A673 (cell line): Measurements from ENCODE around the gene TRAF1.

Experiments
- EZH2 ChIP-seq: fragments of 200-600 bp; sonication (generic); IDR thresholded peaks from 2 replicates; pipeline ENCODE4 v1.6.1; 2017; ENCODE audit warnings: borderline replicate concordance, low read depth, mild to moderate bottlenecking, mixed read lengths, antibody characterized with exemption, low read length; ENCODE audit not compliant: poor library complexity, severe bottlenecking
- TF ChIP-seq, protein P1 (sequence below): fragments of 300-800, 200-600 bp; sonication (generic); conservative IDR thresholded peaks from 2 replicates; pipeline ENCODE4 v1.5.1; 2017; ENCODE audit warnings: low read depth, mild to moderate bottlenecking, antibody characterized with exemption, low read length, moderate library complexity, mixed read lengths

- TF ChIP-seq, protein P1, sequence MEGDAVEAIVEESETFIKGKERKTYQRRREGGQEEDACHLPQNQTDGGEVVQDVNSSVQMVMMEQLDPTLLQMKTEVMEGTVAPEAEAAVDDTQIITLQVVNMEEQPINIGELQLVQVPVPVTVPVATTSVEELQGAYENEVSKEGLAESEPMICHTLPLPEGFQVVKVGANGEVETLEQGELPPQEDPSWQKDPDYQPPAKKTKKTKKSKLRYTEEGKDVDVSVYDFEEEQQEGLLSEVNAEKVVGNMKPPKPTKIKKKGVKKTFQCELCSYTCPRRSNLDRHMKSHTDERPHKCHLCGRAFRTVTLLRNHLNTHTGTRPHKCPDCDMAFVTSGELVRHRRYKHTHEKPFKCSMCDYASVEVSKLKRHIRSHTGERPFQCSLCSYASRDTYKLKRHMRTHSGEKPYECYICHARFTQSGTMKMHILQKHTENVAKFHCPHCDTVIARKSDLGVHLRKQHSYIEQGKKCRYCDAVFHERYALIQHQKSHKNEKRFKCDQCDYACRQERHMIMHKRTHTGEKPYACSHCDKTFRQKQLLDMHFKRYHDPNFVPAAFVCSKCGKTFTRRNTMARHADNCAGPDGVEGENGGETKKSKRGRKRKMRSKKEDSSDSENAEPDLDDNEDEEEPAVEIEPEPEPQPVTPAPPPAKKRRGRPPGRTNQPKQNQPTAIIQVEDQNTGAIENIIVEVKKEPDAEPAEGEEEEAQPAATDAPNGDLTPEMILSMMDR = no peak
- no peak for TF ChIP-seq EZH2
Measured at GRCh38 chr9:120937596-120937995, 11.0 kb upstream of the TRAF1 start.
